OCI-LY7 (cell line): ENCODE data around the gene ANLN.

Experiments
- CTCF ChIP-seq: fragments of 200-600 bp; sonication (generic); conservative IDR thresholded peaks from 2 replicates; pipeline ENCODE4 v1.5.1; 2014; ENCODE audit warnings: mild to moderate bottlenecking, antibody characterized with exemption, low read length, moderate library complexity, mixed read lengths
- EZH2phosphoT487 ChIP-seq: fragments of 200-600 bp; sonication (generic); IDR thresholded peaks from 2 replicates; pipeline ENCODE4 v1.6.1; 2018; ENCODE audit warnings: low read depth, borderline replicate concordance, mild to moderate bottlenecking, mixed run types, antibody characterized with exemption, low read length, moderate library complexity, mixed read lengths

- TF ChIP-seq CTCF: no peak
- TF ChIP-seq EZH2phosphoT487: no peak
Observed at GRCh38 chr7:36423633-36424032, 34.0 kb downstream of the ANLN start.
